ENCODE measurements around the gene IQUB.
"Not testable (repeated sequence)": the region's sequence is repeated elsewhere in the genome, so short reads cannot be mapped to it uniquely, and the experiment has no call there.

The IQUB gene

DNA sequence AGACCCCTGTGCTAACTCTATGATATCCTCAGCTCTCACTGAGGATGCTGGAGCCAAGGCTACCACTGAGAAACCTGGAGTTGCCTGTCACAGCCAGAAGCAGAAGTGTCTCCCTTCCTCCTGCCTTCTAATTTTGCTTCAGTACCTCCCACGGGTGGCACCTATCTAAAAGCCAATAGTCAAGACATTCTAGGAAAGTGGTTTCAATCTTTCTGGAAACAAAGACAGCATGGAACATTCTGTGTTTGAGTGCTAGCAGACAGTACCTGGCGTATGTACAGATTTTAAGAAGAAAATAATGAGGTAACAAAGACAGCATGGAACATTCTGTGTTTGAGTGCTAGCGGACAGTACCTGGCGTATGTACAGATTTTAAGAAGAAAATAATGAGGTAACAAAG is 126.4 kb downstream of the IQUB start:
- DNase-seq: not testable (repeated sequence)

Data from stimulated activated CD4-positive, alpha-beta T cell treated with anti-CD3 and anti-CD28 coated beads, Interleukin-1b, Interleukin-23, amount 100 ng/mL, for 48 hours (primary cell).